ENCODE data around the gene THSD4. TPM values are rescaled to one million over a fixed set of nuclear protein-coding genes. Genes with fewer than 3 reads are reported as not detected.
A peak's percentile ranks its signal among the peaks of the same experiment; 100 is the strongest.

Gene THSD4
- total RNA-seq, 1 donor = 15.6 TPM

DNA sequence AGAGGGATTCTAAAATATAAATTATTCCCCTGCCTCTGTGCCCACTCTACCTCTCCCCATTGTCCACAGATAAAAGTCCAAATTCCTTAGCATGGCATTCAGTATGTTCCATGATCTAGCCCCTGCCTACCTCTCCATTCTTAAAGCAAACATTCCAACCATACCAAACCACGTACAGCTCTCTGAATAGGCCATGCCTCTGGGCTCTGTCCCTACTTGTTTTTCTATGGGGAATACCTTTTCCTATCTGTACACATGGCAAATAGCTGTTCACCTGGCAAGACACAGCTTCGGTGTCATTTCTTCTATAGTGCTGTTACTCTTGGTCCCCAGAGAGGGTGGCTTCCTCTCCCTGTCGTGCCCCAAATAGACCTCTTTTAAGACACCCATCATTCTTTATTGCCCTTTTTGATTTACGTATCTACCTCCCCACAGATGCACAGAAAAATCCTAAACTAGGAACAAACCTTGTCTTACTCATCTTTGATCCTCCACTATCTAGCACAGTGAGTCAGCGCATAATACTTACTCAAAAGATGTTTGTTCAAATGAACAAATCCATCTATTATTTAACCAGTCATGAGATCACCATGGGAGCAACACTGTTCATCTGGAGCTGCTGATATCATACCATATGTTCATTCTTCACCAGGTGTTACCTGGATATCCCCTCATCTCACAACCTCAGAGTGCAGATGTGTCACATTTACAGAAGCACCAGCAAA is 329.8 kb downstream of the THSD4 start:
- Histone ChIP-seq H3K4me1 (ENCODE audit: insufficient read depth, low read length) (peaks cover 24% of the 10 kb centered on the region), H3K36me3 (ENCODE audit: insufficient read depth, low read length) (no peaks in the 10 kb centered on the region), H3K4me3 (ENCODE audit: insufficient read depth, low read length) (no peak overlapping the region), H2AFZ (ENCODE audit: low read length) (no peak overlapping the region), H3K27me3 (ENCODE audit: insufficient read depth, low read length) (no peaks in the 10 kb centered on the region), H3K4me2 (ENCODE audit: insufficient read depth, low read length) (no peak overlapping the region), H4K20me1 (ENCODE audit: insufficient read depth, low read length) (no peaks in the 10 kb centered on the region), H3K27ac (ENCODE audit: low read depth, low read length) (no peak overlapping the region), H3K79me2 (ENCODE audit: insufficient read depth, low read length) (no peaks in the 10 kb centered on the region), H3K9me3 (ENCODE audit: low read depth, low read length) (no peaks in the 10 kb centered on the region)
- TF ChIP-seq, protein P1, sequence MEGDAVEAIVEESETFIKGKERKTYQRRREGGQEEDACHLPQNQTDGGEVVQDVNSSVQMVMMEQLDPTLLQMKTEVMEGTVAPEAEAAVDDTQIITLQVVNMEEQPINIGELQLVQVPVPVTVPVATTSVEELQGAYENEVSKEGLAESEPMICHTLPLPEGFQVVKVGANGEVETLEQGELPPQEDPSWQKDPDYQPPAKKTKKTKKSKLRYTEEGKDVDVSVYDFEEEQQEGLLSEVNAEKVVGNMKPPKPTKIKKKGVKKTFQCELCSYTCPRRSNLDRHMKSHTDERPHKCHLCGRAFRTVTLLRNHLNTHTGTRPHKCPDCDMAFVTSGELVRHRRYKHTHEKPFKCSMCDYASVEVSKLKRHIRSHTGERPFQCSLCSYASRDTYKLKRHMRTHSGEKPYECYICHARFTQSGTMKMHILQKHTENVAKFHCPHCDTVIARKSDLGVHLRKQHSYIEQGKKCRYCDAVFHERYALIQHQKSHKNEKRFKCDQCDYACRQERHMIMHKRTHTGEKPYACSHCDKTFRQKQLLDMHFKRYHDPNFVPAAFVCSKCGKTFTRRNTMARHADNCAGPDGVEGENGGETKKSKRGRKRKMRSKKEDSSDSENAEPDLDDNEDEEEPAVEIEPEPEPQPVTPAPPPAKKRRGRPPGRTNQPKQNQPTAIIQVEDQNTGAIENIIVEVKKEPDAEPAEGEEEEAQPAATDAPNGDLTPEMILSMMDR (IDR thresholded peaks at IDR 0.05; ENCODE audit: extremely low read depth, low read depth, low read length) = no peak
- peak; percentile 67 for DNase-seq (ENCODE audit: insufficient read length, low spot score, missing footprints)

- no peaks in the 10 kb centered on the region for H4K20me1 ChIP-seq (ENCODE audit: insufficient read depth, low read length)
- DNase-seq (ENCODE audit: insufficient read length, low spot score, missing footprints) = no peak
- H3K27ac ChIP-seq (ENCODE audit: low read depth, low read length) = no peak overlapping the region
Measured at GRCh38 chr15:71447328-71448250, 332.3 kb downstream of the THSD4 start.

DNA sequence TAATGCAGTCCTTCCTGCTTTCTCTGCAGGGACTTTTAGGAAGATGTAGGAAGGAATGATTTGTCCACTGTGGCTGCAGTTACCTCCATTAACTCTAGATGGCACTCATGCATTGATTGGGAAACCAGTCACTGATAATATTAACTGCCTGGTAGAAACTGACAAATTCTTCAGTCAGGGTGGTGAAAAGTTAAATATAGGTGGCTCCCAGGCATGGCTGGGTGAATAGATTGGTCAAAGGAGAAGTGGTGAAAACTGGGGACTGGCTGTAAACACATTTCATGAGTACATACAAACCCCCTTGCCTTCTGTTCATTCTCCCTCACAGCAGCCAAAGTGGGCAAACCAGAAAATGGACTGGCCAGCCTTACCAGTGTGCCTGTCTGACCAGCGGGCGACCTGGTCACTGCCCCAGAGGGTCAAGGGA is 333.4 kb downstream of the THSD4 start:
- H4K20me1 ChIP-seq (ENCODE audit: insufficient read depth, low read length) = no peaks in the 10 kb centered on the region
- no peak overlapping the region for H2AFZ ChIP-seq (ENCODE audit: low read length)
- no peak overlapping the region for H3K27ac ChIP-seq (ENCODE audit: low read depth, low read length)
- TF ChIP-seq, protein P1 (IDR thresholded peaks at IDR 0.05; ENCODE audit: extremely low read depth, low read depth, low read length) = peak; percentile 94
- no peaks in the 10 kb centered on the region for H3K27me3 ChIP-seq (ENCODE audit: insufficient read depth, low read length)
- H3K4me2 ChIP-seq (ENCODE audit: insufficient read depth, low read length) = no peak overlapping the region
- no peaks in the 10 kb centered on the region for H3K79me2 ChIP-seq (ENCODE audit: insufficient read depth, low read length)
- H3K9me3 ChIP-seq (ENCODE audit: low read depth, low read length) = no peaks in the 10 kb centered on the region
- H3K4me1 ChIP-seq (ENCODE audit: insufficient read depth, low read length) = peaks cover 24% of the 10 kb centered on the region
- no peaks in the 10 kb centered on the region for H3K36me3 ChIP-seq (ENCODE audit: insufficient read depth, low read length)
- no peak for DNase-seq (ENCODE audit: insufficient read length, low spot score, missing footprints)
- no peak overlapping the region for H3K4me3 ChIP-seq (ENCODE audit: insufficient read depth, low read length)

More at GRCh38 chr15:71447328-71448250, 332.3 kb downstream of the THSD4 start:
- peak overlapping the region; percentile 14 for H3K4me2 ChIP-seq (ENCODE audit: insufficient read depth, low read length)
- H3K36me3 ChIP-seq (ENCODE audit: insufficient read depth, low read length) = no peaks in the 10 kb centered on the region
- no peak overlapping the region for H3K4me3 ChIP-seq (ENCODE audit: insufficient read depth, low read length)
- no peaks in the 10 kb centered on the region for H3K9me3 ChIP-seq (ENCODE audit: low read depth, low read length)
- H3K4me1 ChIP-seq (ENCODE audit: insufficient read depth, low read length) = peaks cover 24% of the 10 kb centered on the region
- H2AFZ ChIP-seq (ENCODE audit: low read length) = no peak overlapping the region
- TF ChIP-seq, protein P1 (IDR thresholded peaks at IDR 0.05; ENCODE audit: extremely low read depth, low read depth, low read length) = no peak
- no peaks in the 10 kb centered on the region for H3K79me2 ChIP-seq (ENCODE audit: insufficient read depth, low read length)
- no peaks in the 10 kb centered on the region for H3K27me3 ChIP-seq (ENCODE audit: insufficient read depth, low read length)

DNA sequence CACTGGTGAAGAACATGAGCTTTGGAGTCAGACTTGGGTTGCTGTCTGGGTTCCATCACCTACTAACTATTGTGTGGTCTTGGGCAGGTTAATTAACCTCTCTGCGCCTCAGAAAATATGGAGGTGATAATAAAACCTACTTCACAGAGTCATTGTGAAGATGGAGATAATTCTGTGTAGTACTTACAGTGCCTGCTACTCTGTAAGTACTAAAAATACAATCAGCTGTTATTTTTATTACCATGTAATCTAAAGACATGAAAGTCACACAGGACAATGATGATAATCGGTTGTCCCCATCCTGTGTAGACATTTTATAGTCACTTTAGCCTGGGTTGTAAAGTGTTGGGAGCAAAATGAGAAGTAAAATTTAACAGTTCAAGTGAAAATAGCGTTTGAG is 334.1 kb downstream of the THSD4 start:
- no peak overlapping the region for H3K27ac ChIP-seq (ENCODE audit: low read depth, low read length)
- H4K20me1 ChIP-seq (ENCODE audit: insufficient read depth, low read length) = no peaks in the 10 kb centered on the region
- TF ChIP-seq, protein P1 (IDR thresholded peaks at IDR 0.05; ENCODE audit: extremely low read depth, low read depth, low read length) = no peak
- no peak overlapping the region for H3K4me3 ChIP-seq (ENCODE audit: insufficient read depth, low read length)
- no peak overlapping the region for H3K4me2 ChIP-seq (ENCODE audit: insufficient read depth, low read length)
- no peaks in the 10 kb centered on the region for H3K36me3 ChIP-seq (ENCODE audit: insufficient read depth, low read length)
- peaks cover 24% of the 10 kb centered on the region for H3K4me1 ChIP-seq (ENCODE audit: insufficient read depth, low read length)
- no peaks in the 10 kb centered on the region for H3K79me2 ChIP-seq (ENCODE audit: insufficient read depth, low read length)
- H3K27me3 ChIP-seq (ENCODE audit: insufficient read depth, low read length) = no peaks in the 10 kb centered on the region
- no peak overlapping the region for H2AFZ ChIP-seq (ENCODE audit: low read length)
- H3K9me3 ChIP-seq (ENCODE audit: low read depth, low read length) = no peaks in the 10 kb centered on the region
- DNase-seq (ENCODE audit: insufficient read length, low spot score, missing footprints) = no peak
